ENCODE data around the gene ZBTB47. TPM values are rescaled to one million over a fixed set of nuclear protein-coding genes. Genes with fewer than 3 reads are reported as not detected.

Gene ZBTB47
- total RNA-seq, 1 donor from 2014 or later, result 20.0 TPM

DNA sequence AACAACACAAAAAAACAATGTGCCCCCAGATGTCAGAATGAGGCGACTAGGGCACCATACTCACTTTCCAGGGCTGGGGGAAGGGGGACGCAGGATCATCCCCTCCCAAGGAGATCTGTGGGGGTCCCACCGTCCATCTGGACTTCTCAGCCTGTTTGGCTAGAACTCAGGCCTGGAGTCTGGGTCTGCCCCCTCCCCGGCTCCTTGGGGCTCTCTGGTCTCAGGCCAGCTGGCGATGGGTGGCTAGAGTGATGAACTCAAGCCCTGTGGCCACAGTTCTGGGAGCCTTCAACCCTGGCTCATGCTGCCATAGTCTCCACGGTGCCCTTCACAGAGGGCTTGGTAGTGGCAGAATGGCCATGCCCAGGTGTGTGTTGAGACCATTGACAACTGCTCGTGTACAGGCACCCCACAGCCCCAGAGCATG, 13.6 kb downstream of the ZBTB47 start:
- TF ChIP-seq, protein P1, sequence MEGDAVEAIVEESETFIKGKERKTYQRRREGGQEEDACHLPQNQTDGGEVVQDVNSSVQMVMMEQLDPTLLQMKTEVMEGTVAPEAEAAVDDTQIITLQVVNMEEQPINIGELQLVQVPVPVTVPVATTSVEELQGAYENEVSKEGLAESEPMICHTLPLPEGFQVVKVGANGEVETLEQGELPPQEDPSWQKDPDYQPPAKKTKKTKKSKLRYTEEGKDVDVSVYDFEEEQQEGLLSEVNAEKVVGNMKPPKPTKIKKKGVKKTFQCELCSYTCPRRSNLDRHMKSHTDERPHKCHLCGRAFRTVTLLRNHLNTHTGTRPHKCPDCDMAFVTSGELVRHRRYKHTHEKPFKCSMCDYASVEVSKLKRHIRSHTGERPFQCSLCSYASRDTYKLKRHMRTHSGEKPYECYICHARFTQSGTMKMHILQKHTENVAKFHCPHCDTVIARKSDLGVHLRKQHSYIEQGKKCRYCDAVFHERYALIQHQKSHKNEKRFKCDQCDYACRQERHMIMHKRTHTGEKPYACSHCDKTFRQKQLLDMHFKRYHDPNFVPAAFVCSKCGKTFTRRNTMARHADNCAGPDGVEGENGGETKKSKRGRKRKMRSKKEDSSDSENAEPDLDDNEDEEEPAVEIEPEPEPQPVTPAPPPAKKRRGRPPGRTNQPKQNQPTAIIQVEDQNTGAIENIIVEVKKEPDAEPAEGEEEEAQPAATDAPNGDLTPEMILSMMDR (IDR thresholded peaks at IDR 0.05), result no peak
- intact Hi-C loops (cut with DNase I), result no loop called here
- Histone ChIP-seq H3K9me3 (no peaks in the 10 kb centered on the region), H3K27ac (no peak overlapping the region), H3K36me3 (no peaks in the 10 kb centered on the region), H3K4me1 (no peaks in the 10 kb centered on the region), H3K4me3 (no peak overlapping the region), H3K27me3 (ENCODE audit: low read depth) (no peaks in the 10 kb centered on the region)
- ATAC-seq (peak in 1 of 2 donors; percentile 3), DNase-seq (no peak)

DNA sequence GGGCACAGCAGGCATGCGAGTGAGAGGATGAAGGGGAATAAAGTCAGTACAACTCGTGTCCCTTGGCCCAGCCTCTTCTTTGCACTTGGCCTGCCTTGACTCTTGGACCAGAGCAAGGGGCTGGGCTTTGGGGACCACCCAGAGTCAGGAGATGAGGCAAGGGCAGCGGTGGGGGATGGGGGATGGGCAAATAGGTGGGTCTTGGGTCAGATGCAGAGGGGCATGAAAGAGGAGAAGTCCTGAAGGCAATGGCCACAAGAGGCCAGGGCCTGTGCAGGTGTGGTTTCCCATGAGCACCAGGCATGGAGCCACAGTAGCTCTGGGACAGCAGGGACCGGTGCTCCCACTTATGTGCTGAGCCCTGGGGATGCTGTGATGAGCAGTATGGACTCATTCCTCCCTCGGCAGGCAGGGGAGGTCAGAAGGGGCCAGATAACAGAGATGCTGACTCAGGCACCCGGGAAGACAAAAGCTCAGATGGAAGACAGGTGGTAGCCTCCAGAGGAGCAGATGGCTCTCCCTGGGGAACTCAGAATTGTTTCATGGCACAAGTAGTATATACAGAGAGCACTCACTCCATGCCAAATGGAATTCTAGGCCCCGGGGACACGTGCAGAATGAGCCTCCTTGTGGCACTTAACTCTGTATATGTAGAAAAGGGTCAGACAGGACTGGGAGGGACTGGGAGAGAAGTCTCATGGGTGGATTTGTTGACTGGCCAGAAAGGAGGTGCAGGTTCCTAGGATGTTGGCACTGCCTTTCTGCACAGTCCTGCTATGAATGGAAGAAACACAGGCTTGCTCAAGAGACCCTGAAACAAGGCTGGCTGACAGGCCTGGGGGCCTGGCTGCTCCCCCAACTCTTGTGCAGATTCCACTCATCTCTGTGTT, 14.3 kb downstream of the ZBTB47 start:
- Histone ChIP-seq H3K9me3 (no peaks in the 10 kb centered on the region), H3K27me3 (ENCODE audit: low read depth) (no peaks in the 10 kb centered on the region), H3K36me3 (no peaks in the 10 kb centered on the region), H3K27ac (no peak overlapping the region), H3K4me1 (no peaks in the 10 kb centered on the region), H3K4me3 (no peak overlapping the region)
- TF ChIP-seq, protein P1 (IDR thresholded peaks at IDR 0.05), result no peak
- intact Hi-C loops (cut with DNase I), result no loop called here
- DNase-seq (no peak), ATAC-seq (no peak)

DNA sequence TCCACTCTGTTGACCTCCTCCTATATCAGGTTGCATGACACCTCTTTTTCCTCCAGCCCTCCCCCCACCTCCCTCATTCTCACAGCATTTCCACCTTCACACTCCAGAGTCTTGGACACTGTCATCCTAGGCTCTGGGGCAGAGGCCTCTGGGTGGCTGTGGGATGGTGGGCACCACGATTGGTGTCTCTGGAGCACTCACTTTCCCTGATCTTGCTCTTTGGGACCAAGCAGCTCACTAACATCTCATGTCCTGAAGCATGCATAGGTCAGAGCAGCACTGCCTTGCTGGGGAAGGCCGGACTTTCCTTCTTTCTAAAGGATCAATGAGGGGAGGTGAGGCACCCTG, 14.9 kb downstream of the ZBTB47 start:
- TF ChIP-seq, protein P1 (IDR thresholded peaks at IDR 0.05), result no peak
- DNase-seq, result no peak
- intact Hi-C loops (cut with DNase I), result no loop called here

DNA sequence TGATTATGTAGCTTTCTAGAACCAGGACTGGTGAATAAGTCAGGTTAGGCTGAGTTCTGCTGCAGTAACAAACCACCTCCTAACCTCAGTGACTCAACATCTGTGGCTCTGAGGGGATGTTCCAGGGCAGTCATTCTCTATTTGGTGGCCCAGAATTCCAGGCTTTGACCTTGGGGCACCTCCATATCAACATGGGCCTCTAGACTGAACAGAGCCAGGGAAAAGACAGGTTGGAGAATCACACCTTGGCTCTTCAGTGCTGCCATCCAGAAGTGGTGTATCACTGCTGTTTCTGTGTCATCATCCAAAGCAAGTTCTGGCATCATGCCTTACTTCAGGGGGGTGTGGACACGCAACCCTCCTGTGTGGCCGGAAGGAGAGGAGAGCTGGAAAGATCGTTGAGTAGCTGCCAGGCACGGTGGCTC, 15.3 kb downstream of the ZBTB47 start:
- no peak overlapping the region for H3K27ac ChIP-seq
- ATAC-seq (no peak), DNase-seq (no peak)
- H3K4me3 ChIP-seq, result no peak overlapping the region
- H3K27me3 ChIP-seq (ENCODE audit: low read depth), result no peaks in the 10 kb centered on the region
- TF ChIP-seq, protein P1 (IDR thresholded peaks at IDR 0.05), result no peak
- no peaks in the 10 kb centered on the region for H3K4me1 ChIP-seq
- H3K9me3 ChIP-seq, result no peaks in the 10 kb centered on the region
- no peaks in the 10 kb centered on the region for H3K36me3 ChIP-seq
- intact Hi-C loops (cut with DNase I), result no loop called here

More for the DNA sequence above, 14.9 kb downstream of the ZBTB47 start:
- no peak for ATAC-seq
- Histone ChIP-seq H3K27me3 (ENCODE audit: low read depth) (no peaks in the 10 kb centered on the region), H3K4me3 (no peak overlapping the region), H3K4me1 (no peaks in the 10 kb centered on the region), H3K27ac (no peak overlapping the region), H3K36me3 (no peaks in the 10 kb centered on the region), H3K9me3 (no peaks in the 10 kb centered on the region)

DNA sequence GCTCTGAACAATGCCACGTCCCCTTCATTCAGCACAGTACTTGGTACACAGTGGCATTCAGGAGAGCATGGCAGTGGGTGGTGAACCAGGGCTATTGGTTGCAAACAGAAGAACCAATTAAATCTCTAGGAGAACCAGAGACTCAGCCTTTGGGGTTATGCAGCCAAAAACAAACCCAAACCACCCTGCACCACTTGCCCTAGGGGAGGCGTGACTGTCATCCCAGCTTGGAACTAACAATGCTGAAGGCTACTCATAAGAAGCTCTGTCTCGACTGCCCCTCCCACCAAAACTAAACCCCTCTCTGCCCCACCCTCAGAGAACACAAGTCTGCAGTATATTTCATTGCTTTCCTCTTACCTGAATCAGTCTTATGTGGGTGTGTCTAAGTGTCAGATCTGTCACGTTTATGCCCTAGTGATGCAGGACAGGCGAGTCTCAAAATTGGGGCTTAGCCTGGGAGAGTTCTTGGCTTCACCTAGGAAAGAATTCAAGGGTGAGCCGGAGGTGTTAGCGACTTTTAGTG, 16.6 kb downstream of the ZBTB47 start:
- intact Hi-C loops (cut with DNase I), result no loop called here
- TF ChIP-seq, protein P1 (IDR thresholded peaks at IDR 0.05), result no peak
- ATAC-seq, result no peak

More for the DNA sequence above, 16.6 kb downstream of the ZBTB47 start:
- no peak overlapping the region for H3K27ac ChIP-seq
- H3K36me3 ChIP-seq, result no peaks in the 10 kb centered on the region
- H3K27me3 ChIP-seq (ENCODE audit: low read depth), result no peaks in the 10 kb centered on the region
- no peak overlapping the region for H3K4me3 ChIP-seq
- H3K4me1 ChIP-seq, result no peaks in the 10 kb centered on the region
- DNase-seq, result no peak
- H3K9me3 ChIP-seq, result no peaks in the 10 kb centered on the region
